Right lung (tissue), 5 donors: ENCODE results near the gene BUB1. TPM values are rescaled to one million over a fixed set of nuclear protein-coding genes. Genes with fewer than 3 reads are reported as not detected.
"Not testable (repeated sequence)": the region's sequence is repeated elsewhere in the genome, so short reads cannot be mapped to it uniquely, and the experiment has no call there.

ENCODE experiments used
- DNase-seq, 2 donors: peaks; one replicate each; pipeline ENCODE4 v3.0.0-alpha.2; 2013
- polyA plus RNA-seq, 5 donors: library from polyadenylated mRNA; unstranded; fragments of 120-200 nt; gene quantifications; one replicate each; pipeline versions ENCODE4 v1.2.1 to v1.2.3, GENCODE V29; 2013; ENCODE audit warnings: inconsistent platforms in 1 of 5, low replicate concordance in 1 of 5; ENCODE audit not compliant: insufficient read length in 5 of 5, insufficient read depth in 1 of 5

Gene BUB1
- polyA plus RNA-seq, 5 donors = 14.5 to 46.1 (median 28.9) TPM

GRCh38 chr2:110608788-110609502 is 68.9 kb downstream of the BUB1 start:
- not testable (repeated sequence) for DNase-seq

- not testable (repeated sequence) for DNase-seq
Measured at GRCh38 chr2:110605057-110605456, 72.8 kb downstream of the BUB1 start.

- not testable (repeated sequence) for DNase-seq
Measured at GRCh38 chr2:110603917-110604591, 73.8 kb downstream of the BUB1 start.

GRCh38 chr2:110602139-110602538 is 75.7 kb downstream of the BUB1 start:
- DNase-seq = not testable (repeated sequence)

- not testable (repeated sequence) for DNase-seq
Measured at GRCh38 chr2:110591973-110592372, 85.9 kb downstream of the BUB1 start.

- DNase-seq = not testable (repeated sequence)
Measured at GRCh38 chr2:110589677-110590330, 88.1 kb downstream of the BUB1 start.

GRCh38 chr2:110588520-110588919 is 89.3 kb downstream of the BUB1 start:
- DNase-seq = not testable (repeated sequence)

Other genes with a start within 250 kb of the BUB1 start
- gene LIMS4, start 205.2 kb downstream of the BUB1 start, polyA plus RNA-seq = 1 to 10 TPM; 1.1 to 4.0 (median 2.3) TPM
- gene RGPD6, start 100.8 kb downstream of the BUB1 start, polyA plus RNA-seq = 10 to 100 TPM; 36.6 to 45.4 (median 43.9) TPM
- gene ACOXL, start 54.5 kb upstream of the BUB1 start, polyA plus RNA-seq = 1 to 10 TPM; 4.7 to 7.5 (median 5.6) TPM